Loucy (cell line): ENCODE measurements around the gene STT3B.

ENCODE experiments used
- EZH2phosphoT487 ChIP-seq: fragments of 200-600 bp; IDR thresholded peaks from 2 replicates; pipeline ENCODE4 v1.6.1; 2018; ENCODE audit warnings: antibody characterized with exemption, mild to moderate bottlenecking, moderate library complexity, borderline replicate concordance
- TF ChIP-seq, protein P1 (sequence below): fragments of 200-600 bp; sonication (generic); conservative IDR thresholded peaks from 2 replicates; pipeline ENCODE4 v1.5.1; 2014; ENCODE audit warnings: mild to moderate bottlenecking, antibody characterized with exemption, low read length

DNA sequence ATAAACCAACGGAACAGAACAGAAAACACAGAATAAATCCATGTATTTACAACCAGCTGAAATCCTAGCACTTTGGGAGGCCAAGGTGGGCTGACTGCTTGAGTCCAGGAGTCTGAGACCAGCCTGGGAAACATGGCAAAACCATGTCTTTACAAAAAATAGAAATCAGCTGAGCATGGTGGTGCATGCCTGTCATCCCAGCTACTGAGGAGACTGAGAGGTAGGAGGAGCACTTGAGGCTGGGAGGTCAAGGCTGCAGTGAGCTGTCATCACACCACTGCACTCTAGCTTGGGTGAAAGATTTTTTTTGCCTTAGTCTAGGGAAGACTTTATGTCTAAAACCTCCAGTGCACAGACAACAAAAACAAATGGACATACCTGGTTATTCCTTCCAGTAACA lies 120.7 kb downstream of the STT3B start:
- TF ChIP-seq, protein P1, sequence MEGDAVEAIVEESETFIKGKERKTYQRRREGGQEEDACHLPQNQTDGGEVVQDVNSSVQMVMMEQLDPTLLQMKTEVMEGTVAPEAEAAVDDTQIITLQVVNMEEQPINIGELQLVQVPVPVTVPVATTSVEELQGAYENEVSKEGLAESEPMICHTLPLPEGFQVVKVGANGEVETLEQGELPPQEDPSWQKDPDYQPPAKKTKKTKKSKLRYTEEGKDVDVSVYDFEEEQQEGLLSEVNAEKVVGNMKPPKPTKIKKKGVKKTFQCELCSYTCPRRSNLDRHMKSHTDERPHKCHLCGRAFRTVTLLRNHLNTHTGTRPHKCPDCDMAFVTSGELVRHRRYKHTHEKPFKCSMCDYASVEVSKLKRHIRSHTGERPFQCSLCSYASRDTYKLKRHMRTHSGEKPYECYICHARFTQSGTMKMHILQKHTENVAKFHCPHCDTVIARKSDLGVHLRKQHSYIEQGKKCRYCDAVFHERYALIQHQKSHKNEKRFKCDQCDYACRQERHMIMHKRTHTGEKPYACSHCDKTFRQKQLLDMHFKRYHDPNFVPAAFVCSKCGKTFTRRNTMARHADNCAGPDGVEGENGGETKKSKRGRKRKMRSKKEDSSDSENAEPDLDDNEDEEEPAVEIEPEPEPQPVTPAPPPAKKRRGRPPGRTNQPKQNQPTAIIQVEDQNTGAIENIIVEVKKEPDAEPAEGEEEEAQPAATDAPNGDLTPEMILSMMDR, result no peak
- no peak for TF ChIP-seq EZH2phosphoT487
